IMR-90 (cell line): ENCODE data around the gene SLC25A24. TPM values are rescaled to one million over a fixed set of nuclear protein-coding genes. Genes with fewer than 3 reads are reported as not detected.

Experiments used
- ATAC-seq: fragments of 200-7000 bp; cut with Tn5 transposase; 2 replicates; pipeline ENCODE4 v1.9.1; 2020; ENCODE audit warnings: low read depth, mild to moderate bottlenecking, moderate library complexity
- BruUV-seq: library from RNA; stranded (reverse); fragments of 400-500 nt; replicated peaks from 2 replicates; lab custom pipeline; 2021; lab: Mats Ljungman, UMichigan
- CTCF ChIA-PET: fragments of 300-600 bp; formaldehyde crosslinking; extraction: SDS; loops from one replicate; lab custom pipeline; 2021; ENCODE audit warnings: antibody characterized with exemption; lab: Yijun Ruan, JAX
- POLR2A ChIA-PET: fragments of 300-600 bp; sonication (Branson Sonifier 250); formaldehyde crosslinking; loops from one replicate; lab custom pipeline; 2022; ENCODE audit warnings: antibody characterized with exemption; ENCODE audit not compliant: unreplicated experiment; lab: Charles Lee
- DNase-seq: peaks from one replicate; pipeline ENCODE4 v3.0.0; 2013
- H2AFZ ChIP-seq: replicated peaks from 2 replicates; pipeline ENCODE3; 2013; ENCODE audit warnings: low read length, mild to moderate bottlenecking; ENCODE audit not compliant: poor library complexity
- H2AK5ac ChIP-seq: 2 replicates; pipeline ENCODE4 v1.6.1; 2013; ENCODE audit warnings: low read depth, low read length, inconsistent platforms
- H2AK9ac ChIP-seq: replicated peaks from 2 replicates; pipeline ENCODE3; 2013; ENCODE audit warnings: mild to moderate bottlenecking, low read depth, low read length, moderate library complexity; ENCODE audit not compliant: poor library complexity
- H2BK120ac ChIP-seq: 2 replicates; pipeline ENCODE4 v1.6.1; 2013; ENCODE audit warnings: low read depth, low read length, inconsistent platforms
- H2BK15ac ChIP-seq: 3 replicates; pipeline ENCODE4 v1.6.1; 2013; ENCODE audit warnings: low read depth, low read length, inconsistent platforms
- H2BK20ac ChIP-seq: 2 replicates; pipeline ENCODE4 v1.6.1; 2013; ENCODE audit warnings: low read depth, mild to moderate bottlenecking, inconsistent platforms, low read length, moderate library complexity
- H2BK5ac ChIP-seq: 2 replicates; pipeline ENCODE4 v1.6.1; 2013; ENCODE audit warnings: mild to moderate bottlenecking, low read depth, low read length, inconsistent platforms; ENCODE audit not compliant: poor library complexity, severe bottlenecking
- H3K14ac ChIP-seq: replicated peaks from 2 replicates; pipeline ENCODE4 v1.6.1; 2013; ENCODE audit warnings: low read depth, low read length, inconsistent platforms
- H3K18ac ChIP-seq: 2 replicates; pipeline ENCODE4 v1.6.1; 2013; ENCODE audit warnings: low read depth, low read length, control low read depth
- H3K23ac ChIP-seq: 2 replicates; pipeline ENCODE4 v1.6.1; 2013; ENCODE audit warnings: low read depth, low read length, inconsistent platforms
- H3K27ac ChIP-seq: 2 replicates; pipeline ENCODE4 v1.5.1; 2013; ENCODE audit warnings: mild to moderate bottlenecking, control low read depth, low read length; ENCODE audit not compliant: insufficient read depth
- H3K27me3 ChIP-seq: 2 replicates; pipeline ENCODE4 v1.6.1; 2013; ENCODE audit warnings: low read length; ENCODE audit not compliant: control insufficient read depth, insufficient read depth
- H3K36me3 ChIP-seq: 2 replicates; pipeline ENCODE4 v1.6.1; 2013; ENCODE audit warnings: low read length, mixed read lengths; ENCODE audit not compliant: control insufficient read depth, insufficient read depth
- H3K4ac ChIP-seq: 2 replicates; pipeline ENCODE4 v1.6.1; 2013; ENCODE audit warnings: low read depth, low read length, inconsistent platforms
- H3K4me1 ChIP-seq: 2 replicates; pipeline ENCODE4 v1.6.1; 2013; ENCODE audit warnings: low read length, mixed read lengths; ENCODE audit not compliant: control insufficient read depth, insufficient read depth
- H3K4me2 ChIP-seq: 2 replicates; pipeline ENCODE4 v1.6.1; 2013; ENCODE audit warnings: low read depth, mild to moderate bottlenecking, control low read depth, low read length, moderate library complexity
- H3K4me3 ChIP-seq: 2 replicates; pipeline ENCODE4 v1.5.1; 2013; ENCODE audit warnings: low read depth, mild to moderate bottlenecking, control low read depth, low read length, moderate library complexity; ENCODE audit not compliant: insufficient read depth
- H3K56ac ChIP-seq: 2 replicates; pipeline ENCODE4 v1.6.1; 2013; ENCODE audit warnings: low read length, inconsistent platforms; ENCODE audit not compliant: insufficient read depth; ENCODE audit errors: extremely low read depth
- H3K79me1 ChIP-seq, 2 experiments: 2 replicates each; pipeline ENCODE4 v1.6.1; 2013; ENCODE audit warnings: low read length in 2 of 2, inconsistent platforms in 1 of 2, low read depth in 1 of 2
- H3K9ac ChIP-seq: 2 replicates; pipeline ENCODE4 v1.6.1; 2013; ENCODE audit warnings: low read depth, low read length, control low read depth
- H3K9me1 ChIP-seq: 2 replicates; pipeline ENCODE4 v1.6.1; 2013; ENCODE audit warnings: low read length, inconsistent platforms; ENCODE audit not compliant: insufficient read depth
- H3K9me3 ChIP-seq: 2 replicates; pipeline ENCODE4 v1.6.1; 2013; ENCODE audit warnings: low read length; ENCODE audit not compliant: control insufficient read depth, insufficient read depth
- H4K20me1 ChIP-seq: 2 replicates; pipeline ENCODE4 v1.6.1; 2013; ENCODE audit warnings: low read length, inconsistent platforms; ENCODE audit not compliant: insufficient read depth
- H4K5ac ChIP-seq: 2 replicates; pipeline ENCODE4 v1.6.1; 2013; ENCODE audit warnings: mild to moderate bottlenecking, low read depth, low read length, control low read depth
- H4K8ac ChIP-seq, 2 experiments: 2 replicates each; pipeline ENCODE4 v1.6.1; 2013; ENCODE audit warnings: low read depth in 2 of 2, low read length in 2 of 2, control low read depth in 1 of 2, inconsistent platforms in 1 of 2
- H4K91ac ChIP-seq: 2 replicates; pipeline ENCODE4 v1.6.1; 2013; ENCODE audit warnings: low read depth, low read length, inconsistent platforms; ENCODE audit not compliant: insufficient read depth
- FOS ChIP-seq: fragments of 150-350 bp; IDR thresholded peaks from 2 replicates; pipeline ENCODE4 v1.6.1; 2016; ENCODE audit warnings: low read depth, low read length
- POLR2A ChIP-seq: IDR thresholded peaks from 2 replicates; pipeline ENCODE4 v1.6.1; 2012; ENCODE audit warnings: mild to moderate bottlenecking, low read depth, low read length
- RAD21 ChIP-seq: IDR thresholded peaks from 2 replicates; pipeline ENCODE4 v1.6.1; 2012; ENCODE audit warnings: low read length, improper control_type of control experiment
- RFX5 ChIP-seq: IDR thresholded peaks from 2 replicates; pipeline ENCODE4 v1.8.0; 2012; ENCODE audit warnings: low read depth, mild to moderate bottlenecking, low read length, moderate library complexity
- WGBS, 2 experiments: methylation state at CpG; one replicate each; pipeline versions ENCODE4 v1.1.5 to v1.1.7; 2013; ENCODE audit warnings: missing lambda C conversion rate in 2 of 2; ENCODE audit not compliant: insufficient read length in 1 of 2; ENCODE audit errors: extremely low coverage in 2 of 2; 5-methylcytosine and 5-hydroxymethylcytosine counted together
- dilution Hi-C: fragments of 300-500 bp; cut with HindIII; formaldehyde crosslinking; loops from one replicate; pipeline ENCODE4 v1.14.3; 2018; ENCODE audit warnings: low sequenced_read_pairs; ENCODE audit not compliant: unreplicated experiment
- in situ Hi-C: fragments of 300-500 bp; cut with MboI; formaldehyde crosslinking; loops from 3 replicates; pipeline ENCODE4 v1.14.3; 2019; ENCODE audit warnings: low sequenced_read_pairs, inconsistent platforms, mixed read lengths
- intact Hi-C: fragments of 100-400 bp; cut with micrococcal nuclease; formaldehyde crosslinking; loops from 2 replicates; pipeline ENCODE4 v1.10.0; 2022
- polyA plus RNA-seq, 3 experiments: library from polyadenylated mRNA; depleted of rRNA; stranded (reverse); fragments of >200 nt; gene quantifications; 2 replicates each; pipeline ENCODE4 v1.2.3, GENCODE V29; 2012; ENCODE audit warnings: low replicate concordance in 1 of 3
- total RNA-seq: library from RNA; depleted of rRNA; stranded (reverse); fragments of >200 nt; gene quantifications from 2 replicates; pipeline ENCODE4 v1.2.3, GENCODE V29; 2012

The SLC25A24 gene
- total and polyA plus RNA-seq, 2 of the 4 experiments (the other 2 are of a cell fraction): 19.4 to 20.4 TPM

DNA sequence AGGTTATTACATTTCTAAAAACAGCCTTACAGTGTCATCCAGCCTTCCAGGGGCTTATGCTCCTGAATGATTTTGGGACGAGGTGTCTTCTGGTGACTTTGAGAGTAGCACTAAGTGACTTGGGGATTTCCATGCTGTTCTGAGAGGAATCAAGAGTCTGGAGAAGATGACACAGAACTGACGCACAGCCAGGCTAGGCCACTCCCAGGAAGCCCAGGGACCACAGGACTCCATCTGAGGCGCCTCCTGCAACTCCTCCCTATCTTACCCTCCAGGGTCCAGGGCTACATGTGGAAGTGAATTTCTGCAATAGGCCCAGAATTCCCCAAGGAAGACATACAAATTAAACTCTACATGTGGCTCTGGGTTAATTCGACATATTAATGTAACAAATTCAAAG is 92.5 kb downstream of the SLC25A24 start:
- Histone ChIP-seq H2AFZ (no peak overlapping the region), H4K20me1 (no peaks in the 10 kb centered on the region), H3K27me3 (no peaks in the 10 kb centered on the region; the same call in none of the 2 replicates), H2AK5ac (no peak overlapping the region), H2BK120ac (no peak overlapping the region), H3K9ac (no peak overlapping the region), H3K9me3 (no peaks in the 10 kb centered on the region), H3K4ac (no peak overlapping the region), H3K4me1 (no peaks in the 10 kb centered on the region), H3K27ac (no peak overlapping the region), H2BK5ac (no peak overlapping the region), H3K4me3 (no peak overlapping the region), H2BK20ac (no peak overlapping the region), H3K9me1 (no peaks in the 10 kb centered on the region), H3K23ac (no peak overlapping the region), H3K79me1 (no peaks in the 10 kb centered on the region), H4K8ac (no peak overlapping the region), H3K56ac (no peak overlapping the region), H3K14ac (no peak overlapping the region), H3K36me3 (no peaks in the 10 kb centered on the region), H4K91ac (no peak overlapping the region), H3K4me2 (no peak overlapping the region), H2BK15ac (no peak overlapping the region), H2AK9ac (no peak overlapping the region), H3K18ac (no peak overlapping the region), H4K5ac (no peak overlapping the region)
- peak; percentile 35; the same call in 1 of the 2 replicates for ATAC-seq
- no TSS peak for BruUV-seq
- in situ Hi-C loops: no loop called here
- POLR2A ChIA-PET: no interaction called here
- CTCF ChIA-PET: no interaction called here
- no peak for TF ChIP-seq RFX5
- no peak for TF ChIP-seq POLR2A
- no peak for TF ChIP-seq RAD21
- TF ChIP-seq FOS: no peak
- intact Hi-C loops: no loop called here
- WGBS, 2 experiments: no CpG with 5 or more reads among the region's 4 CpGs
- dilution Hi-C loops: no loop called here
- peak; percentile 74 for DNase-seq
